OCI-LY7 (cell line): ENCODE results near the gene HMGB1. TPM values are rescaled to one million over a fixed set of nuclear protein-coding genes. Genes with fewer than 3 reads are reported as not detected.
A peak's percentile ranks its signal among the peaks of the same experiment; 100 is the strongest.

Experiments used
- BruUV-seq: library from RNA; stranded (reverse); fragments of 400-500 nt; replicated peaks from 2 replicates; lab custom pipeline; 2021; lab: Mats Ljungman, UMichigan
- CTCF ChIA-PET: fragments of 300-600 bp; sonication (Branson Sonifier 250); formaldehyde crosslinking; loops from one replicate; lab custom pipeline; 2022; ENCODE audit warnings: antibody characterized with exemption; ENCODE audit not compliant: unreplicated experiment; lab: Charles Lee
- POLR2A ChIA-PET: fragments of 300-600 bp; sonication (Branson Sonifier 250); formaldehyde crosslinking; loops from one replicate; lab custom pipeline; 2022; ENCODE audit warnings: antibody characterized with exemption; lab: Charles Lee
- DNase-seq: peaks from one replicate; pipeline ENCODE4 v3.0.0-alpha.2; 2015; ENCODE audit warnings: low spot score
- H2AFZ ChIP-seq: fragments of 200-600 bp; sonication (generic), shearing (Covaris generic); 2 replicates; pipeline ENCODE4 v1.6.1; 2014; ENCODE audit warnings: mild to moderate bottlenecking, antibody characterized with exemption, low read length, moderate library complexity
- H3K27ac ChIP-seq: fragments of 200-600 bp; sonication (generic); 2 replicates; pipeline ENCODE4 v1.5.1; 2014; ENCODE audit warnings: mixed run types, low read depth, mild to moderate bottlenecking, moderate library complexity, low read length, inconsistent platforms; ENCODE audit not compliant: poor library complexity, severe bottlenecking
- H3K36me3 ChIP-seq: fragments of 200-600 bp; sonication (generic); 2 replicates; pipeline ENCODE4 v1.6.1; 2014; ENCODE audit warnings: mild to moderate bottlenecking, antibody characterized with exemption, low read length, moderate library complexity, mixed read lengths; ENCODE audit not compliant: insufficient read depth
- H3K4me1 ChIP-seq: fragments of 200-600 bp; sonication (generic); 2 replicates; pipeline ENCODE4 v1.5.1; 2014; ENCODE audit warnings: mild to moderate bottlenecking, low read length; ENCODE audit not compliant: insufficient read depth, poor library complexity, severe bottlenecking
- H3K4me2 ChIP-seq: fragments of 200-600 bp; sonication (generic); 2 replicates; pipeline ENCODE4 v1.6.1; 2014; ENCODE audit warnings: mild to moderate bottlenecking, low read length
- H3K4me3 ChIP-seq: fragments of 200-600 bp; sonication (generic); 2 replicates; pipeline ENCODE4 v1.5.1; 2014; ENCODE audit warnings: mild to moderate bottlenecking, low read depth, low read length; ENCODE audit not compliant: poor library complexity, severe bottlenecking
- H3K79me2 ChIP-seq: fragments of 200-600 bp; sonication (generic); 2 replicates; pipeline ENCODE4 v1.6.1; 2016; ENCODE audit warnings: low read depth, mild to moderate bottlenecking, low read length, moderate library complexity, mixed read lengths; ENCODE audit not compliant: insufficient read depth
- H3K9me2 ChIP-seq: fragments of 200-600 bp; sonication (generic); 2 replicates; pipeline ENCODE4 v1.6.1; 2016; ENCODE audit warnings: mild to moderate bottlenecking, low read length, mixed read lengths; ENCODE audit not compliant: insufficient read depth
- H3K9me3 ChIP-seq: fragments of 200-600 bp; sonication (generic); 2 replicates; pipeline ENCODE4 v1.6.1; 2014; ENCODE audit warnings: mild to moderate bottlenecking, mixed run types, low read length, mixed read lengths
- H4K20me1 ChIP-seq: fragments of 200-600 bp; sonication (generic); 2 replicates; pipeline ENCODE4 v1.6.1; 2014; ENCODE audit warnings: mild to moderate bottlenecking, antibody characterized with exemption, low read length, moderate library complexity, mixed read lengths; ENCODE audit not compliant: insufficient read depth
- EZH2phosphoT487 ChIP-seq: fragments of 200-600 bp; sonication (generic); IDR thresholded peaks from 2 replicates; pipeline ENCODE4 v1.6.1; 2018; ENCODE audit warnings: low read depth, borderline replicate concordance, mild to moderate bottlenecking, mixed run types, antibody characterized with exemption, low read length, moderate library complexity, mixed read lengths
- intact Hi-C: fragments of 100-400 bp; cut with micrococcal nuclease; formaldehyde crosslinking; loops from one replicate; pipeline ENCODE4 v1.10.0; 2022; ENCODE audit not compliant: unreplicated experiment
- total RNA-seq, 2 experiments: library from RNA; depleted of rRNA in 1 of 2; stranded (reverse); fragments of >200 nt in 1 of 2; shearing (Covaris generic) in 1 of 2; gene quantifications; 2 replicates each; pipeline ENCODE4 v1.2.3, GENCODE V29; 2014 to 2022
- TF ChIP-seq, protein P1 (sequence below): fragments of 200-600 bp; sonication (generic); conservative IDR thresholded peaks from 2 replicates; pipeline ENCODE4 v1.5.1; 2014; ENCODE audit warnings: mild to moderate bottlenecking, antibody characterized with exemption, low read length, moderate library complexity, mixed read lengths

Gene HMGB1
- total RNA-seq, 2 experiments from 2014 or later: 1,114 to 1,288 TPM

DNA sequence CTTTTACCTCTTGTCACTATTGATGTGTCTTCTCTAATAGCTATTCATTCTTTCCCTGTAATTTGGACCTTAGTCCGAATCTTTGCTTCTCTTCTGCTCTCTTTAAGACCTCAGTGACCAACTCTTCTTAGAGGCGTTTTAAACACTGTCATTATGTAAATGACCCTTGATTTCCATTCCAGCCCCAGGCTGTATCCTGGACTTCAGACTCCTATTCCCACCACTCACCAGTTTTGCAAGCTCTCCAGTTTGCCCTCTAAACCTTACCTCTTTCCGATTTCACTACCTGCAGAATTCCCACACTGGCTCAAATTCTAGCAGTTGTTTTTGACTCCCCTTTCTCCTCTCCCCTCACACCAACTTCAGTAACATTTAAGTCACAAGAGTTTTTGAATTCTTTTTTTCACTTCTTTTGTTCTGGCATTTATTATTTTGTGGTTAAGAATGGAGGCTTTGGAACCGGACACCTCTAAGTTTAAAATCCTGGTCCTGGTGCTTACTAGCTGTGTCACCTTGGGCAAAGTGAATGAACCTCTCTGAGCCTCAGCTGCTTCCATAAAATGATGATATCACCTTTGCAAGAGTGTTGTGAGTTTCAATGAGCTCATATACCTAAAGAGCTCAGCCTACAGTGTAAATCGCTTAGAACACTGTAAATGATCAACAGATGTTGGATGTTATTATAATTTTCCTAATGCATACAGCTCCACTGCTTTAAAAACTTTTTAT lies 13.6 kb upstream of the HMGB1 start:
- H3K79me2 ChIP-seq: no peaks in the 10 kb centered on the region
- no peaks in the 10 kb centered on the region for H4K20me1 ChIP-seq
- ChIA-PET POLR2A (interaction anchor here (0.5 to 2.3 kb wide), 11 partner anchors 11 to 1266 kb away, joined by 3 to 6 read pairs (median 4); partner anchors contain the start of gene HMGB1), CTCF (interaction anchor here (0.9 kb wide), 1 partner anchor 12 kb away, joined by 5 read pairs; no protein-coding TSS in a partner anchor)
- TF ChIP-seq EZH2phosphoT487: no peak
- TF ChIP-seq, protein P1, sequence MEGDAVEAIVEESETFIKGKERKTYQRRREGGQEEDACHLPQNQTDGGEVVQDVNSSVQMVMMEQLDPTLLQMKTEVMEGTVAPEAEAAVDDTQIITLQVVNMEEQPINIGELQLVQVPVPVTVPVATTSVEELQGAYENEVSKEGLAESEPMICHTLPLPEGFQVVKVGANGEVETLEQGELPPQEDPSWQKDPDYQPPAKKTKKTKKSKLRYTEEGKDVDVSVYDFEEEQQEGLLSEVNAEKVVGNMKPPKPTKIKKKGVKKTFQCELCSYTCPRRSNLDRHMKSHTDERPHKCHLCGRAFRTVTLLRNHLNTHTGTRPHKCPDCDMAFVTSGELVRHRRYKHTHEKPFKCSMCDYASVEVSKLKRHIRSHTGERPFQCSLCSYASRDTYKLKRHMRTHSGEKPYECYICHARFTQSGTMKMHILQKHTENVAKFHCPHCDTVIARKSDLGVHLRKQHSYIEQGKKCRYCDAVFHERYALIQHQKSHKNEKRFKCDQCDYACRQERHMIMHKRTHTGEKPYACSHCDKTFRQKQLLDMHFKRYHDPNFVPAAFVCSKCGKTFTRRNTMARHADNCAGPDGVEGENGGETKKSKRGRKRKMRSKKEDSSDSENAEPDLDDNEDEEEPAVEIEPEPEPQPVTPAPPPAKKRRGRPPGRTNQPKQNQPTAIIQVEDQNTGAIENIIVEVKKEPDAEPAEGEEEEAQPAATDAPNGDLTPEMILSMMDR: no peak
- no peak overlapping the region for H3K4me3 ChIP-seq
- peaks cover 16% of the 10 kb centered on the region for H3K4me1 ChIP-seq
- no peak overlapping the region for H2AFZ ChIP-seq
- H3K36me3 ChIP-seq: no peaks in the 10 kb centered on the region
- DNase-seq: no peak
- H3K9me3 ChIP-seq: no peaks in the 10 kb centered on the region
- BruUV-seq: no TSS peak
- H3K4me2 ChIP-seq: no peak overlapping the region
- intact Hi-C loops: no loop called here
- no peak overlapping the region for H3K27ac ChIP-seq
- no peaks in the 10 kb centered on the region for H3K9me2 ChIP-seq

DNA sequence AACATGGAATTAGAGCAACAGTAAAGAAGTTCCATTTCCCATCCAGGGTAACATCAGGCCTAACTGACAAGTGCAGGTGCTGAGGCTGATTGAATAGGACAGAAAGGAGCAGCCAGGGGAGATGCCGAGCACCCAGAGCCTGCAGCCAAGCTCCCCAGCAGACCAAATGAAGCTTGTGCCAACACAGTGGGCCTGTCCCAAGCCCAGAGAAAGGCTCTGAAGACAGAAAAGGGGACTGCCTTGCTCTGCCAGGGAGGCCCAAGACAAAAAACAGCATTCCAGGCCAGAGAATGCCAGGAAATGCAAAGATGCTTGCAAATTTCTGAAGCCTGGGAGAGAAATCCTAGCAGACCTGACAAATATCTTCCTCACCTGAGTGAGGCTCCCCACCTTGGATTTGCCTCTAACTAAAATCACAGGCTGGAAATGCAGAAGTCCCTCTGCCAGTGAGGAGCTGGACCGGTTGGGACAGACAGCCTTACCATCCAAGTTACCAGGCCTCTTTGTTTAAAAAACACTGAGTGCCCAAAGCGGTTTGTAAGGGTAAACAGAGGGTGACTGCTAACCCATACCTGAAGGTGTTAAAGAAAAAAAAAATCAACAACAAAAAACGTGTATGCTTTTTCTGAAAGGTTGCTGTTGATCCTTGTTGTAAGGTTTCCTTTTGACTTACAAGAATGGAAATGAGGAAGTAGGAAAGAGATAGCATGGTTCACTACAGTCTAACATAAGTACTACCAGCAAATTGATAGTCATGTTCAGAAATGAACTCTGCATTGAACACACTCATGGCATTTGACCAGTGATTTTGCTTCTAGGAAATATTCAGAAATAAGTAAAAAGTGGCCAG lies 11.8 kb upstream of the HMGB1 start:
- Histone ChIP-seq H3K9me3 (no peaks in the 10 kb centered on the region), H3K4me1 (peaks cover 16% of the 10 kb centered on the region), H3K79me2 (no peaks in the 10 kb centered on the region), H3K4me3 (no peak overlapping the region), H3K27ac (no peak overlapping the region), H4K20me1 (no peaks in the 10 kb centered on the region), H3K4me2 (peak overlapping the region; percentile 38), H2AFZ (peak overlapping the region; percentile 91), H3K9me2 (no peaks in the 10 kb centered on the region), H3K36me3 (no peaks in the 10 kb centered on the region)
- ChIA-PET CTCF (no interaction called here), POLR2A (interaction anchor here (1.2 to 2.3 kb wide), 4 partner anchors 10 to 34 kb away, joined by 3 to 6 read pairs (median 6); partner anchors contain the start of gene HMGB1)
- BruUV-seq: no TSS peak
- intact Hi-C loops: no loop called here
- peak; percentile 62 for DNase-seq
- TF ChIP-seq, protein P1: no peak
- no peak for TF ChIP-seq EZH2phosphoT487
